B cell (primary cell): ENCODE results near the gene NOS3. TPM values are rescaled to one million over a fixed set of nuclear protein-coding genes. Genes with fewer than 3 reads are reported as not detected.

ENCODE experiments used
- ATAC-seq: fragments of 200-7000 bp; cut with Tn5 transposase; one replicate; pipeline ENCODE4 v1.10.0; 2021; ENCODE audit warnings: low read depth, mild to moderate bottlenecking, moderate number of reproducible peaks, moderate library complexity
- CTCF ChIA-PET: fragments of 350-600 bp; sonication (Branson Sonifier 250); formaldehyde crosslinking; loops from one replicate; lab custom pipeline; 2021; ENCODE audit warnings: antibody characterized with exemption, inconsistent platforms; lab: Charles Lee
- POLR2A ChIA-PET: fragments of 350-600 bp; sonication (Branson Sonifier 250); formaldehyde crosslinking; loops from one replicate; lab custom pipeline; 2021; ENCODE audit warnings: antibody characterized with exemption; lab: Charles Lee
- DNase-seq: peaks from one replicate; pipeline ENCODE4 v3.0.0; 2013
- H2AFZ ChIP-seq: 2 replicates; pipeline ENCODE4 v1.6.1; 2012; ENCODE audit warnings: mild to moderate bottlenecking, low read depth, low read length; ENCODE audit not compliant: insufficient read depth, poor library complexity, severe bottlenecking
- H3K27ac ChIP-seq, 2 donors: 1 replicate in 1 of 2; 2 replicates in 1 of 2; pipeline ENCODE4 v1.5.1; 2012 to 2013; ENCODE audit warnings: low read length in 2 of 2, mild to moderate bottlenecking in 2 of 2, moderate library complexity in 1 of 2
- H3K27me3 ChIP-seq, 4 experiments: fragments of 200-600 bp in 1 of 4; sonication (generic) in 1 of 4; replicated peaks in 1 of 4; 1 replicate in 2 of 4; 2 replicates in 2 of 4; pipeline versions ENCODE4 v1.6.1 to v1.7.0; 2013 to 2016; ENCODE audit warnings: low read length in 3 of 4, mild to moderate bottlenecking in 2 of 4, mixed read lengths in 1 of 4, moderate library complexity in 1 of 4; ENCODE audit not compliant: insufficient read depth in 4 of 4, control insufficient read depth in 3 of 4; ENCODE audit errors: control extremely low read depth in 1 of 4
- H3K36me3 ChIP-seq, 2 experiments: replicated peaks in 1 of 2; 1 replicate in 1 of 2; 2 replicates in 1 of 2; pipeline versions ENCODE4 v1.6.1 to v1.7.1; 2013; ENCODE audit warnings: low read length in 1 of 2; ENCODE audit not compliant: insufficient read depth in 2 of 2, control insufficient read depth in 1 of 2; ENCODE audit errors: control extremely low read depth in 1 of 2, extremely low read depth in 1 of 2
- H3K4me1 ChIP-seq, 2 donors: fragments of 200-600 bp in 1 of 2; sonication (generic) in 1 of 2; 1 replicate in 1 of 2; 2 replicates in 1 of 2; pipeline versions ENCODE4 v1.5.1 to v1.6.1; 2013 to 2017; ENCODE audit warnings: low read length in 2 of 2; ENCODE audit not compliant: control insufficient read depth in 2 of 2, insufficient read depth in 2 of 2
- H3K4me2 ChIP-seq: replicated peaks from 2 replicates; pipeline ENCODE3; 2012; ENCODE audit warnings: mild to moderate bottlenecking, low read depth, low read length; ENCODE audit not compliant: poor library complexity, severe bottlenecking
- H3K4me3 ChIP-seq, 5 experiments: fragments of 200-600 bp in 1 of 5; sonication (generic) in 1 of 5; 1 replicate in 3 of 5; 2 replicates in 2 of 5; pipeline versions ENCODE4 v1.5.1 to v1.7.0; 2011 to 2016; ENCODE audit warnings: low read length in 4 of 5, mild to moderate bottlenecking in 4 of 5, low read depth in 2 of 5, control low read depth in 1 of 5, moderate library complexity in 1 of 5; ENCODE audit not compliant: insufficient read depth in 1 of 5; ENCODE audit errors: control extremely low read depth in 1 of 5, extremely low read depth in 1 of 5
- H3K79me2 ChIP-seq: fragments of 200-600 bp; sonication (generic); one replicate; pipeline ENCODE4 v1.6.0; 2016; ENCODE audit warnings: low read length; ENCODE audit not compliant: control insufficient read depth, insufficient read depth
- H3K9ac ChIP-seq: fragments of 200-600 bp; sonication (generic); 2 replicates; pipeline ENCODE4 v1.6.1; 2017; ENCODE audit warnings: mild to moderate bottlenecking, low read length, moderate library complexity
- H3K9me3 ChIP-seq, 3 donors: one replicate each; pipeline versions ENCODE4 v1.6.1 to v1.7.1; 2013; ENCODE audit warnings: low read length in 2 of 3; ENCODE audit not compliant: control insufficient read depth in 2 of 3, insufficient read depth in 1 of 3; ENCODE audit errors: control extremely low read depth in 1 of 3
- H4K20me1 ChIP-seq: 2 replicates; pipeline ENCODE4 v1.6.0; 2012; ENCODE audit warnings: mild to moderate bottlenecking, low read length; ENCODE audit not compliant: insufficient read depth, control insufficient read depth, poor library complexity, severe bottlenecking
- H3K27ac Mint-ChIP-seq: one replicate; pipeline ENCODE4 v1.8.0; 2021; ENCODE audit warnings: mixed read lengths
- H3K27me3 Mint-ChIP-seq: one replicate; pipeline ENCODE4 v1.8.0; 2021; ENCODE audit warnings: mixed read lengths
- H3K4me1 Mint-ChIP-seq: one replicate; pipeline ENCODE4 v1.8.0; 2021; ENCODE audit warnings: mixed read lengths
- H3K4me3 Mint-ChIP-seq: one replicate; pipeline ENCODE4 v1.8.0; 2021; ENCODE audit warnings: mixed read lengths
- H3K9me3 Mint-ChIP-seq: one replicate; pipeline ENCODE4 v1.8.0; 2022; ENCODE audit warnings: mixed read lengths; ENCODE audit not compliant: insufficient read depth
- CTCF ChIP-seq: fragments of 200-600 bp; IDR thresholded peaks from one replicate; pipeline ENCODE4 v1.8.0; 2022; ENCODE audit warnings: antibody characterized with exemption, mild to moderate bottlenecking
- EZH2 ChIP-seq: IDR thresholded peaks from 2 replicates; pipeline ENCODE4 v1.6.1; 2012; ENCODE audit warnings: borderline replicate concordance, low read depth, mild to moderate bottlenecking, moderate library complexity, low read length; ENCODE audit not compliant: insufficient read depth, poor library complexity, severe bottlenecking
- WGBS: methylation state at CpG from one replicate; pipeline ENCODE4 v1.1.5; 2013; ENCODE audit warnings: missing lambda C conversion rate; ENCODE audit not compliant: insufficient coverage; 5-methylcytosine and 5-hydroxymethylcytosine counted together
- intact Hi-C: fragments of 100-400 bp; cut with micrococcal nuclease; formaldehyde crosslinking; loops from one replicate; pipeline ENCODE4 v1.10.0; 2022
- polyA plus RNA-seq: library from polyadenylated mRNA; depleted of rRNA; stranded (reverse); fragments of >200 nt; gene quantifications from 2 replicates; pipeline ENCODE4 v1.2.3, GENCODE V29; 2012
- total RNA-seq, 2 donors: library from RNA; stranded (reverse); fragments of 120-200 nt in 1 of 2; gene quantifications; 1 replicate in 1 of 2; 2 replicates in 1 of 2; pipeline versions ENCODE4 v1.2.3 to v1.2.4, GENCODE V29; 2013 to 2022

Gene NOS3
- total and polyA plus RNA-seq, 2 donors (not counting 1 experiment from before 2014, with no cell fraction given) = 0.39 to 0.54 TPM

- H3K4me1 ChIP-seq = no peaks in the 10 kb centered on the region
- CTCF ChIA-PET = interaction anchor here (0.8 kb wide), 1 partner anchor 13 kb away, joined by 3 read pairs; no protein-coding TSS in a partner anchor
- DNase-seq (no peak), ATAC-seq (no peak)
- WGBS = 100% methylated on average over 1 of the region's 4 CpGs
- no peak overlapping the region for H3K27ac Mint-ChIP-seq
- H3K27ac ChIP-seq = no peak overlapping the region
- H3K9ac ChIP-seq = no peak overlapping the region
- no peaks in the 10 kb centered on the region for H3K9me3 ChIP-seq
- no peak overlapping the region for H3K4me2 ChIP-seq
- H3K4me3 Mint-ChIP-seq = no peak overlapping the region
- no peaks in the 10 kb centered on the region for H3K9me3 Mint-ChIP-seq
- H3K4me1 Mint-ChIP-seq = no peaks in the 10 kb centered on the region
- POLR2A ChIA-PET = no interaction called here
- H4K20me1 ChIP-seq = no peaks in the 10 kb centered on the region
- TF ChIP-seq CTCF (no peak), EZH2 (no peak)
- no peak overlapping the region for H3K4me3 ChIP-seq
- peaks cover 0 to 2% (median 0%) of the 10 kb centered on the region in 4 experiments for H3K27me3 ChIP-seq
- intact Hi-C loops = no loop called here
- H3K27me3 Mint-ChIP-seq = peaks cover 28% of the 10 kb centered on the region
- no peaks in the 10 kb centered on the region for H3K36me3 ChIP-seq
- no peaks in the 10 kb centered on the region for H3K79me2 ChIP-seq
- H2AFZ ChIP-seq = no peak overlapping the region
Observed at GRCh38 chr7:150949564-150949963, 41.3 kb upstream of the NOS3 start.

- no peak for ATAC-seq
- TF ChIP-seq EZH2 = no peak
- no peak for TF ChIP-seq CTCF
- Histone ChIP-seq H3K27me3 (peaks cover 0 to 6% (median 0%) of the 10 kb centered on the region in 4 experiments), H3K4me2 (no peak overlapping the region), H3K9ac (no peak overlapping the region), H3K4me1 (no peaks in the 10 kb centered on the region), H3K27ac (no peak overlapping the region), H2AFZ (no peak overlapping the region), H3K36me3 (no peaks in the 10 kb centered on the region), H3K79me2 (no peaks in the 10 kb centered on the region), H3K9me3 (no peaks in the 10 kb centered on the region), H3K4me3 (no peak overlapping the region), H4K20me1 (no peaks in the 10 kb centered on the region)
- intact Hi-C loops = no loop called here
- no peak overlapping the region for H3K4me3 Mint-ChIP-seq
- POLR2A ChIA-PET = no interaction called here
- DNase-seq = no peak
- H3K27me3 Mint-ChIP-seq = peaks cover 32% of the 10 kb centered on the region
- CTCF ChIA-PET = interaction anchor here (0.8 kb wide), 1 partner anchor 13 kb away, joined by 3 read pairs; no protein-coding TSS in a partner anchor
- H3K9me3 Mint-ChIP-seq = no peaks in the 10 kb centered on the region
- 97% methylated on average over 14 of the region's 16 CpGs for WGBS
- H3K27ac Mint-ChIP-seq = no peak overlapping the region
- H3K4me1 Mint-ChIP-seq = no peaks in the 10 kb centered on the region
Observed at GRCh38 chr7:150949971-150950491, 40.8 kb upstream of the NOS3 start.
